Cardiac fibroblast (primary cell): Measurements from ENCODE around the gene SLC6A8.
"Not testable (repeated sequence)": the region's sequence is repeated elsewhere in the genome, so short reads cannot be mapped to it uniquely, and the experiment has no call there.

Experiments
- DNase-seq, 2 donors: peaks; one replicate each; pipeline versions ENCODE4 v3.0.0 to v3.0.0-alpha.2; 2010; ENCODE audit warnings: low read depth in 2 of 2
- H3K4me3 ChIP-seq, 2 donors: replicated peaks in 1 of 2; 1 replicate in 1 of 2; 2 replicates in 1 of 2; pipeline ENCODE4 v1.5.1; 2011; ENCODE audit warnings: low read depth in 2 of 2, low read length in 2 of 2, mild to moderate bottlenecking in 2 of 2, moderate library complexity in 1 of 2
- CTCF ChIP-seq: IDR thresholded peaks from one replicate; pipeline ENCODE4 v1.5.1; 2011; ENCODE audit warnings: low read depth, mild to moderate bottlenecking, low read length, inconsistent platforms

SLC6A8 gene

GRCh38 chrX:153736071-153736820 lies 48.5 kb downstream of the SLC6A8 start:
- H3K4me3 ChIP-seq: no peak overlapping the region
- no peak for TF ChIP-seq CTCF
- DNase-seq: no peak

- DNase-seq: no peak
- no peak for TF ChIP-seq CTCF
- H3K4me3 ChIP-seq: no peak overlapping the region
Observed at GRCh38 chrX:153736871-153737441, 49.2 kb downstream of the SLC6A8 start.

- no peak overlapping the region for H3K4me3 ChIP-seq
- no peak for DNase-seq
- TF ChIP-seq CTCF: no peak
Observed at GRCh38 chrX:153738056-153738605, 50.4 kb downstream of the SLC6A8 start.

- H3K4me3 ChIP-seq: no peak overlapping the region
- TF ChIP-seq CTCF: no peak
- no peak for DNase-seq
Observed at GRCh38 chrX:153739754-153740486, 52.2 kb downstream of the SLC6A8 start.

- TF ChIP-seq CTCF: no peak
- H3K4me3 ChIP-seq: no peak overlapping the region
- no peak for DNase-seq
Observed at GRCh38 chrX:153740631-153741222, 53.0 kb downstream of the SLC6A8 start.

GRCh38 chrX:153741446-153741845 lies 53.7 kb downstream of the SLC6A8 start:
- no peak overlapping the region for H3K4me3 ChIP-seq
- no peak for TF ChIP-seq CTCF
- no peak for DNase-seq

GRCh38 chrX:153742111-153742510 lies 54.4 kb downstream of the SLC6A8 start:
- not testable (repeated sequence) for H3K4me3 ChIP-seq, DNase-seq

GRCh38 chrX:153742796-153743467 lies 55.2 kb downstream of the SLC6A8 start:
- DNase-seq, H3K4me3 ChIP-seq: not testable (repeated sequence)

- H3K4me3 ChIP-seq: not testable (repeated sequence)
- peak in 1 of 2 donors; percentile 45 for DNase-seq
Observed at GRCh38 chrX:153743468-153744209, 55.9 kb downstream of the SLC6A8 start.
